ENCODE data around the gene KXD1. TPM values are rescaled to one million over a fixed set of nuclear protein-coding genes. Genes with fewer than 3 reads are reported as not detected.

KXD1 gene
- total and polyA plus RNA-seq, 8 donors: 30.8 to 513 (median 77.8) TPM

DNA sequence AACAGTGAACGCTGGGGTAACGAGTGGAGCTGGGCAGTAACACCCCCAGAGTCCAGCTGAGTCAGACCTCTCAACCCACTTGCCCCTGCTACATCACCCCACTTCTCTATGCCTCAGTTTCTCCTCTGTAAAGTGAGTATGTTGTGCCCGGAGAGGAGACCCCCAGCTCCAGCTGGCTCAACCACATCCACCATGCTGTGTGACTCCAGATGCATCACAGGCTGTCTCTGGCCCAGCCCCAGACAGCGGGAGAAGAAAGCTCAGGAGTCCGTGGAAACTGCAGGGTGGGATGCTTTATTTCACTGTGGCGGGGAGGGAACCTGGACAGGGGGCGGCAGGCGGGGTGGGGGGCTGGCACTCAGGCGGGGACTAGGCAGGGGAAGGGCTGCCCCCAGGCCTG, 26.2 kb upstream of the KXD1 start:
- WGBS, 5 donors: 89 to 96% (median 93%) methylated on average over 6 to 9 of the region's 9 CpGs
- DNase-seq: no peak
- no peaks in the 10 kb centered on the region for H3K27me3 ChIP-seq
- H3K4me3 ChIP-seq: no peak overlapping the region
- TF ChIP-seq POLR2A (IDR thresholded peaks at IDR 0.05) (no peak), POLR2AphosphoS5 (IDR thresholded peaks at IDR 0.05) (no peak), EP300 (IDR thresholded peaks at IDR 0.05) (no peak)
- TF ChIP-seq, protein P1, sequence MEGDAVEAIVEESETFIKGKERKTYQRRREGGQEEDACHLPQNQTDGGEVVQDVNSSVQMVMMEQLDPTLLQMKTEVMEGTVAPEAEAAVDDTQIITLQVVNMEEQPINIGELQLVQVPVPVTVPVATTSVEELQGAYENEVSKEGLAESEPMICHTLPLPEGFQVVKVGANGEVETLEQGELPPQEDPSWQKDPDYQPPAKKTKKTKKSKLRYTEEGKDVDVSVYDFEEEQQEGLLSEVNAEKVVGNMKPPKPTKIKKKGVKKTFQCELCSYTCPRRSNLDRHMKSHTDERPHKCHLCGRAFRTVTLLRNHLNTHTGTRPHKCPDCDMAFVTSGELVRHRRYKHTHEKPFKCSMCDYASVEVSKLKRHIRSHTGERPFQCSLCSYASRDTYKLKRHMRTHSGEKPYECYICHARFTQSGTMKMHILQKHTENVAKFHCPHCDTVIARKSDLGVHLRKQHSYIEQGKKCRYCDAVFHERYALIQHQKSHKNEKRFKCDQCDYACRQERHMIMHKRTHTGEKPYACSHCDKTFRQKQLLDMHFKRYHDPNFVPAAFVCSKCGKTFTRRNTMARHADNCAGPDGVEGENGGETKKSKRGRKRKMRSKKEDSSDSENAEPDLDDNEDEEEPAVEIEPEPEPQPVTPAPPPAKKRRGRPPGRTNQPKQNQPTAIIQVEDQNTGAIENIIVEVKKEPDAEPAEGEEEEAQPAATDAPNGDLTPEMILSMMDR (IDR thresholded peaks at IDR 0.05): no peak
- intact Hi-C loops (cut with DNase I; ENCODE audit: low total_unique reads): no loop called here
- no peak overlapping the region for H3K27ac ChIP-seq
- H3K9me3 ChIP-seq: no peaks in the 10 kb centered on the region
- peaks cover 18 to 66% (median 59%) of the 10 kb centered on the region in 4 donors for H3K36me3 ChIP-seq
- no peaks in the 10 kb centered on the region for H3K4me1 ChIP-seq

DNA sequence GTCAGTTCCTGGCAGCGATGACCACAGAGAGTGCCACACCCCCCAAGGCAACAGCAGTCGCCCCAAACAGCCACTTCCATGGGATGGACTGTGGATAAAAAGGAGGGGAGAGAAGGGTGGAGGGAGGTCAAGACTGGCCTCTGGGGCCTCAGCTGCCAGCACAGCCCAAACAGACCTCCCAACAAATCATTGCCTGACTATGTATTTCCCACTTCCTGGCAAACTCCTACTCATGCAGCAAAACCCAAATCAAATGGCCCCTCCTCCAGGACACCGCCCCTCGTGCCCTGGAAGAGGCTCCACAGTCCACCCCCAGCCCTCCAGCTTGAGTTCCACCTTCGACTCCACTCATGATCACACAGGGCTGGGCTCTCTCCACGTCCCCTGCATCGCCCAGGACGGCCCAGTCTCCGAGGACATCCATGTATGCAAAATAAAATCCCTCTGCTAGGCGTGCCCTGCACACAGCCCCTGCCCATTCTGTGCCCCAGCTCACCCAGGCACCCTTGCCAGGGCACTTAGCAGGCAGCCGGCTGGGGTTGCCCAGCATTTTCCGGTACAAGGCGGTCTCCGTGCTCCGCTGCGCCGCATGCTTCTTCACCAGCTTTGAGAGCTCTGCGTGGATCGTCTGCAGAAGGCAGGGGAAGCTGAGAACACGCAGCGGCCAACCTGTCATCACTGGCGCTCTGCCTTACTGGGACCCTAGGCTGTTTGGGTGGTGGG, 25.3 kb upstream of the KXD1 start:
- Histone ChIP-seq H3K36me3 (peaks cover 26 to 75% (median 67%) of the 10 kb centered on the region in 4 donors), H3K4me1 (no peaks in the 10 kb centered on the region), H3K27ac (no peak overlapping the region), H3K27me3 (no peaks in the 10 kb centered on the region), H3K4me3 (no peak overlapping the region), H3K9me3 (no peaks in the 10 kb centered on the region)
- 96 to 99% (median 98%) methylated on average over 22 of the region's 22 CpGs for WGBS, 5 donors
- intact Hi-C loops (cut with DNase I; ENCODE audit: low total_unique reads): no loop called here
- DNase-seq: no peak
- TF ChIP-seq POLR2A (IDR thresholded peaks at IDR 0.05): no peak
- TF ChIP-seq POLR2AphosphoS5 (IDR thresholded peaks at IDR 0.05): no peak
- no peak for TF ChIP-seq EP300 (IDR thresholded peaks at IDR 0.05)
- TF ChIP-seq, protein P1 (IDR thresholded peaks at IDR 0.05): no peak

DNA sequence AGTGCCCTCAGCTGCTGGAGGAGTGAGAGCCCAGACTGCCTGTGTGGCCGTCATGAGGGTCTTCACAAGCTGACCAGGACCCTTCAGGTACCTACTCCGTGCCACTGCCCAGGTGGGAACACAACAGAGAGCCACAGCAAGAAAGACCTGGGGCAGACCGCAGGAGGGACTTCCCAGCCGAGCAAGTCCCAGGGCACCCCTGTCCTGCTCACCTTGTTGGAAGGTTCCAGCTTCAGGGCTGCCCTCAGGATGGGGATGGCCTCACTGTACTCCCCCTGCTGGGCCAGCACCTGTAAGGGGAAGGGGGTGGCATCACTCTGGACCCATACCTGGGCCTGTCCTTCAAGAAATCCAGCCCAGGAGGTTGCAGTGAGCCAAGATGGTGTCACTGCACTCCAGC, 24.6 kb upstream of the KXD1 start:
- H3K27me3 ChIP-seq: no peaks in the 10 kb centered on the region
- DNase-seq: no peak
- H3K27ac ChIP-seq: no peak overlapping the region
- no peaks in the 10 kb centered on the region for H3K4me1 ChIP-seq
- WGBS, 5 donors: 90 to 97% (median 95%) methylated on average over 3 to 4 of the region's 4 CpGs
- H3K36me3 ChIP-seq: peaks cover 28 to 82% (median 75%) of the 10 kb centered on the region in 4 donors
- no peaks in the 10 kb centered on the region for H3K9me3 ChIP-seq
- H3K4me3 ChIP-seq: no peak overlapping the region
- no peak for TF ChIP-seq EP300 (IDR thresholded peaks at IDR 0.05)
- intact Hi-C loops (cut with DNase I; ENCODE audit: low total_unique reads): no loop called here

DNA sequence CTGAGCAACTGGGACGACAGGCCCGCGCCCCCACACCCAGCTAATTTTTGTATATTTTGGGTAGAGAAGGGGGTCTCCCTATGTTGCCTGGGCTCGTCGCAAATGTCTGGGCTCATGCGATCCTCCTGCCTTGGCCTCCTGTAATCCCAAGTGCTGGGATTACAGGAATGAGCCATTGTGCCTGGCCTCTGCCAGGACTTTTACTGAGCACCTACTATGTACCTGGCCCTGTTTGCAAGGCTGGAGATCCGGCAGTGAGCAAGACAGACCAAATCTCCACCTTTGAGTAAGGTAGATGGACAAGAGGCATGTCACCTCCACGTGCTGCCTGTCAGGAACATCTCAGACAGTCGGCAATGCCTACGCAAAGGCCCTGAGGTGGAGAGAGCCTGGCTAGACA, 21.2 kb upstream of the KXD1 start:
- H3K36me3 ChIP-seq: peaks cover 46 to 99% (median 95%) of the 10 kb centered on the region in 4 donors
- intact Hi-C loops (cut with DNase I; ENCODE audit: low total_unique reads): no loop called here

More for the DNA sequence above, 21.2 kb upstream of the KXD1 start:
- Histone ChIP-seq H3K4me1 (peaks cover 0 to 3% (median 1%) of the 10 kb centered on the region in 4 donors), H3K27ac (no peak overlapping the region), H3K27me3 (no peaks in the 10 kb centered on the region), H3K9me3 (no peaks in the 10 kb centered on the region), H3K4me3 (no peak overlapping the region)
- DNase-seq: no peak
- TF ChIP-seq, protein P1 (IDR thresholded peaks at IDR 0.05): no peak
- TF ChIP-seq POLR2AphosphoS5 (IDR thresholded peaks at IDR 0.05) (no peak), POLR2A (IDR thresholded peaks at IDR 0.05) (no peak), EP300 (IDR thresholded peaks at IDR 0.05) (no peak)
- WGBS, 5 donors: 93 to 97% (median 96%) methylated on average over 10 of the region's 10 CpGs
